ENCODE results near the gene NWD2.

GRCh38 chr4:37320513-37321235, 76.1 kb downstream of the NWD2 start:
- TF ChIP-seq EP300 (IDR thresholded peaks at IDR 0.05) (no peak), CTCF (IDR thresholded peaks at IDR 0.05) (no peak), POLR2A (IDR thresholded peaks at IDR 0.05) (no peak), POLR2AphosphoS5 (IDR thresholded peaks at IDR 0.05) (no peak)

Measured in gastroesophageal sphincter (tissue), 3 donors.